ENCODE measurements around the gene MYO3B.

DNA sequence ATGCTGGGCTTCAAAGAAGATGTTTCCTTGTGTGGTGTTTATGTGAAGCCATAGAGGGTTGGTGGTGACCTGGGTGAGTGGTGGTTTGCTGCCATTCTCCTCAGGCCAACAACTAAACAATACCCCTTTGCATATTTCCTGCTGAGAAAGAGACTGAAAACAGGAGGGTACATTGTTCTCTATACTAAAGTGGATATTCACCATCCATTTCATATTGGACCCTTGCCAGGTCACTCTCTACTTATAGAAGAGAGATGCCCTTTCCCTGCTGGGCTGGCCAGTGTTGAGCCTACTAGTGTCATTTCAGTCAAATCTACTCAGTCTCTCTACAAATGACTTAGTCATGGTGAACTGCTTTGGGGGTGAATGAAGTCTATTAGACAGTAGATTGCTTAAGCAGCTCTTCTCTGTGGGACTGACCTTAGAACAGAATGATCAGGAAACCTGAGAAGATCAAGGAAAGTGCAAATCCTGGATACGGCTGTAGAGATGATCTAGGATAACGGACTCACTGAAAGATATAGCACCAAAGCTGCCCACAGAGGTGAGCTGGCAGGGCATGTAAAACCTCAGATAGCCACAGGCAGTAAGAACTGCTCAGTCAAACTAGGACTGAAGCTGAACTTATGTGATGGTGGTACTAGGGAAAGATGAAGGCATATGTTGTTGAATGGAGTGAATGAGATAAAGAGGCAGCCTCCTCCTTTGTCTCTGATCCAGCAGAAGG lies 154.9 kb downstream of the MYO3B start:
- TF ChIP-seq, protein P1, sequence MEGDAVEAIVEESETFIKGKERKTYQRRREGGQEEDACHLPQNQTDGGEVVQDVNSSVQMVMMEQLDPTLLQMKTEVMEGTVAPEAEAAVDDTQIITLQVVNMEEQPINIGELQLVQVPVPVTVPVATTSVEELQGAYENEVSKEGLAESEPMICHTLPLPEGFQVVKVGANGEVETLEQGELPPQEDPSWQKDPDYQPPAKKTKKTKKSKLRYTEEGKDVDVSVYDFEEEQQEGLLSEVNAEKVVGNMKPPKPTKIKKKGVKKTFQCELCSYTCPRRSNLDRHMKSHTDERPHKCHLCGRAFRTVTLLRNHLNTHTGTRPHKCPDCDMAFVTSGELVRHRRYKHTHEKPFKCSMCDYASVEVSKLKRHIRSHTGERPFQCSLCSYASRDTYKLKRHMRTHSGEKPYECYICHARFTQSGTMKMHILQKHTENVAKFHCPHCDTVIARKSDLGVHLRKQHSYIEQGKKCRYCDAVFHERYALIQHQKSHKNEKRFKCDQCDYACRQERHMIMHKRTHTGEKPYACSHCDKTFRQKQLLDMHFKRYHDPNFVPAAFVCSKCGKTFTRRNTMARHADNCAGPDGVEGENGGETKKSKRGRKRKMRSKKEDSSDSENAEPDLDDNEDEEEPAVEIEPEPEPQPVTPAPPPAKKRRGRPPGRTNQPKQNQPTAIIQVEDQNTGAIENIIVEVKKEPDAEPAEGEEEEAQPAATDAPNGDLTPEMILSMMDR (IDR thresholded peaks at IDR 0.05): no peak
- no peak for TF ChIP-seq POLR2A (IDR thresholded peaks at IDR 0.05)
- no peak for TF ChIP-seq POLR2AphosphoS5 (IDR thresholded peaks at IDR 0.05)
